K562 (cell line): ENCODE results near the gene ZNF106. TPM values are rescaled to one million over a fixed set of nuclear protein-coding genes. Genes with fewer than 3 reads are reported as not detected.

Source experiments
- ATAC-seq: fragments of 200-7000 bp; cut with Tn5 transposase; 3 replicates; pipeline ENCODE4 v1.9.1; 2020; ENCODE audit warnings: moderate library complexity
- BruUV-seq: library from RNA; stranded (reverse); fragments of 400-500 nt; replicated peaks from 2 replicates; lab custom pipeline; 2021; lab: Mats Ljungman, UMichigan
- CTCF ChIA-PET: fragments of 300-600 bp; formaldehyde crosslinking; extraction: SDS; loops from one replicate; lab custom pipeline; 2021; ENCODE audit warnings: low intra/inter-chr PET ratio; lab: Yijun Ruan, JAX
- POLR2A ChIA-PET: fragments of 300-600, 350-650 bp; sonication (Branson Sonifier 250); formaldehyde crosslinking; extraction: SDS; loops from one replicate; lab custom pipeline; 2021; ENCODE audit warnings: antibody characterized with exemption, inconsistent platforms; lab: Yijun Ruan, JAX
- DNase-seq, 4 experiments: peaks; one replicate each; pipeline versions ENCODE4 v3.0.0 to v3.0.0-alpha.2; 2011 to 2018; ENCODE audit warnings: low spot score in 3 of 4, mixed read lengths in 3 of 4; ENCODE audit errors: extremely low read depth in 1 of 4
- FAIRE-seq: peaks from 2 replicates; lab custom pipeline; 2011; peaks lifted over from hg19 to GRCh38; lab: Jason Lieb, UNC
- H2AFZ ChIP-seq: 2 replicates; pipeline ENCODE4 v1.6.0; 2011; ENCODE audit warnings: low read depth, low read length, control low read depth, inconsistent platforms
- H3K27ac ChIP-seq: fragments of 200-600 bp; 3 replicates; pipeline ENCODE4 v1.8.0; 2011; ENCODE audit warnings: low read depth, mild to moderate bottlenecking, control low read depth, inconsistent platforms, low read length, moderate library complexity, mixed read lengths; ENCODE audit errors: extremely low read depth
- H3K27me3 ChIP-seq, 2 experiments: fragments of 300-600 bp in 1 of 2; 2 replicates in 1 of 2; 3 replicates in 1 of 2; pipeline versions ENCODE4 v1.6.0 to v1.8.0; 2011; ENCODE audit warnings: inconsistent platforms in 2 of 2, low read length in 2 of 2, mild to moderate bottlenecking in 1 of 2, mixed read lengths in 1 of 2, moderate library complexity in 1 of 2; ENCODE audit not compliant: control insufficient read depth in 2 of 2, insufficient read depth in 2 of 2
- H3K36me3 ChIP-seq: fragments of 300-600 bp; 3 replicates; pipeline ENCODE4 v1.8.0; 2011; ENCODE audit warnings: mild to moderate bottlenecking, low read length, inconsistent platforms; ENCODE audit not compliant: control insufficient read depth, insufficient read depth
- H3K4me1 ChIP-seq, 2 experiments: fragments of 200-600 bp in 1 of 2; replicated peaks in 1 of 2; 2 replicates in 1 of 2; 3 replicates in 1 of 2; pipeline versions ENCODE4 v1.5.1 to v1.8.0; 2011; ENCODE audit warnings: inconsistent platforms in 2 of 2, low read length in 2 of 2, mild to moderate bottlenecking in 1 of 2, mixed read lengths in 1 of 2, moderate library complexity in 1 of 2; ENCODE audit not compliant: control insufficient read depth in 2 of 2, insufficient read depth in 2 of 2
- H3K4me2 ChIP-seq: 2 replicates; pipeline ENCODE4 v1.6.1; 2011; ENCODE audit warnings: low read length, control low read depth, inconsistent platforms, mixed read lengths; ENCODE audit not compliant: insufficient read depth
- H3K4me3 ChIP-seq: fragments of 200-600 bp; sonication (generic), shearing (Covaris generic); 2 replicates; pipeline ENCODE4 v1.5.1; 2016; ENCODE audit warnings: control low read depth, inconsistent platforms
- H3K79me2 ChIP-seq: fragments of 200-600 bp; 3 replicates; pipeline ENCODE4 v1.8.0; 2011; ENCODE audit warnings: low read length, inconsistent platforms; ENCODE audit not compliant: control insufficient read depth, insufficient read depth
- H3K9ac ChIP-seq, 2 experiments: 2 replicates each; pipeline versions ENCODE4 v1.6.0 to v1.6.1; 2011; ENCODE audit warnings: low read depth in 2 of 2, low read length in 2 of 2, control low read depth in 1 of 2, inconsistent platforms in 1 of 2, mild to moderate bottlenecking in 1 of 2, mixed read lengths in 1 of 2; ENCODE audit not compliant: insufficient read depth in 1 of 2
- H3K9me1 ChIP-seq: one replicate; pipeline ENCODE4 v1.6.0; 2011; ENCODE audit warnings: inconsistent platforms, mild to moderate bottlenecking, low read length, moderate library complexity; ENCODE audit not compliant: control insufficient read depth, insufficient read depth
- H3K9me3 ChIP-seq: replicated peaks from 2 replicates; pipeline ENCODE4 v1.5.1; 2011; ENCODE audit warnings: low read depth, low read length, inconsistent platforms; ENCODE audit not compliant: control insufficient read depth, insufficient read depth
- H4K20me1 ChIP-seq: replicated peaks from 2 replicates; pipeline ENCODE4 v1.6.1; 2011; ENCODE audit warnings: low read length, inconsistent platforms, mixed read lengths; ENCODE audit not compliant: control insufficient read depth, insufficient read depth
- ARID3A ChIP-seq: IDR thresholded peaks from 2 replicates; pipeline ENCODE4 v1.6.1; 2012; ENCODE audit warnings: low read depth, low read length, improper control_type of control experiment, borderline replicate concordance
- DACH1 ChIP-seq: fragments of 450-650 bp; IDR thresholded peaks from 2 replicates; pipeline ENCODE4 v1.6.1; 2018; ENCODE audit not compliant: partially characterized antibody
- EWSR1 ChIP-seq: fragments of 450-650 bp; IDR thresholded peaks from 2 replicates; pipeline ENCODE4 v1.6.1; 2018; ENCODE audit warnings: borderline replicate concordance, mild to moderate bottlenecking, low read depth, moderate library complexity; ENCODE audit not compliant: partially characterized antibody
- FIP1L1 ChIP-seq: fragments of 200-400 bp; formaldehyde crosslinking; IDR thresholded peaks from 2 replicates; pipeline ENCODE4 v1.6.1; 2018; ENCODE audit warnings: mild to moderate bottlenecking, low read depth, low read length; ENCODE audit not compliant: poor library complexity, severe bottlenecking
- HES1 ChIP-seq: fragments of 450-650 bp; IDR thresholded peaks from 2 replicates; pipeline ENCODE4 v1.6.1; 2016; ENCODE audit warnings: low read depth, mild to moderate bottlenecking, moderate library complexity
- L3MBTL2 ChIP-seq: fragments of 450-650 bp; IDR thresholded peaks from 2 replicates; pipeline ENCODE4 v1.6.1; 2016; ENCODE audit warnings: mild to moderate bottlenecking, moderate library complexity
- MAFK ChIP-seq: IDR thresholded peaks from 2 replicates; pipeline ENCODE4 v1.6.1; 2011; ENCODE audit warnings: low read length, improper control_type of control experiment
- MAX ChIP-seq: sonication (generic); formaldehyde crosslinking; IDR thresholded peaks from 2 replicates; pipeline ENCODE4 v1.9.0; 2022; ENCODE audit warnings: mild to moderate bottlenecking, missing genetic modification reagents
- NEUROD1 ChIP-seq: fragments of 150-350 bp; IDR thresholded peaks from 2 replicates; pipeline ENCODE4 v1.6.1; 2014; ENCODE audit warnings: borderline replicate concordance, low read length, low read depth; ENCODE audit not compliant: partially characterized antibody
- OTX1 ChIP-seq: fragments of 450-650 bp; formaldehyde crosslinking; IDR thresholded peaks from 2 replicates; pipeline ENCODE4 v1.4.0; 2022; ENCODE audit warnings: mild to moderate bottlenecking
- RBM25 ChIP-seq: fragments of 200-400 bp; formaldehyde crosslinking; IDR thresholded peaks from 2 replicates; pipeline ENCODE4 v1.6.1; 2018; ENCODE audit warnings: low read length, low read depth, moderate library complexity; ENCODE audit not compliant: severe bottlenecking
- SPI1 ChIP-seq: IDR thresholded peaks from 2 replicates; pipeline ENCODE4 v1.6.1; 2011; ENCODE audit warnings: low read depth, low read length, control low read depth, borderline replicate concordance
- ZBED1 ChIP-seq: IDR thresholded peaks from 2 replicates; pipeline ENCODE4 v1.6.1; 2014
- ZFP91 ChIP-seq: sonication (generic); formaldehyde crosslinking; IDR thresholded peaks from 2 replicates; pipeline ENCODE4 v1.8.0; 2022; ENCODE audit warnings: mild to moderate bottlenecking, missing genetic modification reagents
- ZKSCAN1 ChIP-seq: fragments of 150-350 bp; IDR thresholded peaks from 2 replicates; pipeline ENCODE4 v1.6.1; 2016; ENCODE audit warnings: low read depth, low read length
- ZZZ3 ChIP-seq: fragments of 450-650 bp; IDR thresholded peaks from 2 replicates; pipeline ENCODE4 v1.6.1; 2016; ENCODE audit warnings: antibody characterized with exemption, mild to moderate bottlenecking, moderate library complexity
- WGBS: fragments of 100-300 bp; shearing (Covaris generic); methylation state at CpG from one replicate; pipeline ENCODE4 v1.1.6; 2016; ENCODE audit warnings: low coverage, mixed read lengths; ENCODE audit not compliant: insufficient coverage; ENCODE audit errors: missing lambda C conversion rate; 5-methylcytosine and 5-hydroxymethylcytosine counted together
- in situ Hi-C: fragments of 300-500 bp; cut with MboI; formaldehyde crosslinking; loops from 4 replicates; pipeline ENCODE4 v1.15.0; 2018; ENCODE audit warnings: inconsistent platforms, mixed read lengths
- intact Hi-C: fragments of 100-400 bp; cut with micrococcal nuclease; formaldehyde crosslinking; loops from 2 replicates; pipeline ENCODE4 v1.14.2; 2022
- polyA plus RNA-seq, 8 experiments: library from polyadenylated mRNA; depleted of rRNA in 4 of 8; stranded (reverse) in 5 of 8; unstranded in 3 of 8; fragments of >200 nt; fragmentation: Nextera tagmentation in 2 of 8; fragmentation: Illumina TruSeq in 1 of 8; extraction: Ambion mirVana in 2 of 8; extraction: Trizol in 1 of 8; gene quantifications; 2 replicates each; pipeline versions ENCODE4 v1.2.1 to v1.2.3, GENCODE V29; 2011 to 2014; ENCODE audit warnings: inconsistent platforms in 1 of 8, missing spikeins in 1 of 8
- total RNA-seq, 7 experiments: library from RNA; depleted of rRNA in 6 of 7; stranded (reverse); fragments of >200 nt in 6 of 7; fragmentation: Illumina TruSeq in 2 of 7; extraction: Trizol in 2 of 7; gene quantifications; 2 replicates each; pipeline versions ENCODE4 v1.2.1 to v1.2.3, GENCODE V29; 2011 to 2021; ENCODE audit warnings: low replicate concordance in 1 of 7

The ZNF106 gene
- total and polyA plus RNA-seq, 9 of the 15 experiments (the other 6 are each of a cell fraction or from before 2014, with no cell fraction given), result 14.4 to 55.3 (median 33.7) TPM

- H4K20me1 ChIP-seq, result no peaks in the 10 kb centered on the region
- POLR2A ChIA-PET, result interaction anchor here (0.5 to 1.2 kb wide), 2 partner anchors 10 kb away, joined by 3 read pairs; no protein-coding TSS in a partner anchor
- H3K9me3 ChIP-seq, result no peaks in the 10 kb centered on the region
- H3K27ac ChIP-seq, result no peak overlapping the region
- H3K4me2 ChIP-seq, result no peak overlapping the region
- CTCF ChIA-PET, result no interaction called here
- intact Hi-C loops, result no loop called here
- FAIRE-seq (no peak), DNase-seq (no peak)
- no peaks in the 10 kb centered on the region for H3K79me2 ChIP-seq
- no peaks in the 10 kb centered on the region for H3K36me3 ChIP-seq
- TF ChIP-seq ZFP91 (CRISPR knock-in tag) (no peak), L3MBTL2 (peak; percentile 36; the same call in 1 of the 2 replicates), MAFK (no peak), DACH1 (no peak), ZZZ3 (no peak), OTX1 (no peak), HES1 (no peak), ZKSCAN1 (peak; percentile 35; the same call in 1 of the 2 replicates), EWSR1 (no peak), ARID3A (no peak), NEUROD1 (no peak), SPI1 (0 out of 2 replicates have a peak, but pooled peaks have one; percentile 14), MAX (CRISPR knock-in tag) (peak; percentile 63; the same call in 1 of the 2 replicates), ZBED1 (no peak), FIP1L1 (no peak), RBM25 (peak; percentile 51)
- TF ChIP-seq, all 486 proteins: peak for 5
- in situ Hi-C loops, result no loop called here
- ATAC-seq, result no peak
- H2AFZ ChIP-seq, result peak overlapping the region; percentile 84
- H3K4me1 ChIP-seq, result peaks cover 0 to 6% of the 10 kb centered on the region in 2 experiments; a peak in 2 of 5 replicates
- peaks cover 2 to 6% of the 10 kb centered on the region in 2 experiments; a peak in 1 of 5 replicates for H3K27me3 ChIP-seq
- 29% methylated on average over 11 of the region's 15 CpGs for WGBS
- H3K9ac ChIP-seq, result no peak overlapping the region
- no TSS peak for BruUV-seq
- no peaks in the 10 kb centered on the region for H3K9me1 ChIP-seq
- no peak overlapping the region for H3K4me3 ChIP-seq
Measured at GRCh38 chr15:42402455-42403205, 88.3 kb downstream of the ZNF106 start.
